HG03565 (cell line): Measurements from ENCODE around the gene CFAP54.
"Not testable (repeated sequence)": the region's sequence is repeated elsewhere in the genome, so short reads cannot be mapped to it uniquely, and the experiment has no call there.

Experiments used
- ATAC-seq: cut with Tn5 transposase; IDR thresholded peaks from one replicate; pipeline ENCODE4 v1.9.1; 2021; ENCODE audit warnings: mild to moderate bottlenecking, moderate library complexity; ENCODE audit not compliant: unreplicated experiment

The CFAP54 gene

GRCh38 chr12:96606134-96606533, 116.8 kb downstream of the CFAP54 start:
- no peak for ATAC-seq

- no peak for ATAC-seq
Measured at GRCh38 chr12:96606644-96607043, 117.3 kb downstream of the CFAP54 start.

DNA sequence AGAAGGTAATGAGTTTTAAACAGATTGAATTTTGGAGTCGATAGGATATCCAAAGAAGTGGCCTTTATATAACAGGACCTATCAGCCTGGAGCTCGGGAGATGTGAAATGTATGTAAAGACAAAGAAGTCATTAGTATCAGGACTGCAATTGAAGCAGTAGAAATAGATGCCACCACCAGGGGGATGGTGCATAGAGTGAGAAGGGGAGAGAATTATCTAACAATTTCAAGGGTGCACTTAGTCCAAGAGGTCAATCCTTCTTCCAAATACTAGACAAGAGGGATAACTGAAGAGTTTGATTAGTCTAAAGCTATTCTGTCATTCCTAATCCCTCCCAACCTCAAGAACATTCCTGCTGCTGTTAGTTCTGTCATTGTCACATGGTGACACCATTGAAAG, 127.8 kb downstream of the CFAP54 start:
- ATAC-seq = no peak

- no peak for ATAC-seq
Measured at GRCh38 chr12:96623155-96623554, 133.8 kb downstream of the CFAP54 start.

DNA sequence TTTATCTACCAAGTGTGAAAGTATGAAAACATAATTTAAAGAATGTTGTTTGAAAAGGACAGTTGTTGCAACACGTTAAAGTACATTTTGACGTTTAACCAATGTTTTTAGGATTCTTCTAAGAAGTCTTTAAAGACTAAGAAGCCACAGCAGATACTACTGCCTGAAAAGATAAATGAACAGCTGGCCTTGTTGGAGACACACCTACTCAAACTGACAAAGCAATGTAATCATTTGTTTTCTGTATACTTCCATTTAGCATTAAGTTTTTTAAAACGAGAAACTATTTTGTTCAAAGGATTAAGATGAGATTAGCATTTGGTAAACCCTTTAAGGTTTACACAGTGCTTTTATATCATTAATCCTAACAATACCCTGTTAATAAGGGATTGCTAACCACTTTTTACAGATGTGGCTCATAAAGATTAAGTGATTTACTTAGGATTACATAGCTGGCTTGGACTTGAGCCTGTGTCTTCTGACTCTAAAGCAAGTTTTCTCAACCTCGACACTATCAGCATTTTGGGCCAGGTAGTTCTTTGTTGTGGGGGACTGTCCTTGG, 134.4 kb downstream of the CFAP54 start:
- no peak for ATAC-seq

DNA sequence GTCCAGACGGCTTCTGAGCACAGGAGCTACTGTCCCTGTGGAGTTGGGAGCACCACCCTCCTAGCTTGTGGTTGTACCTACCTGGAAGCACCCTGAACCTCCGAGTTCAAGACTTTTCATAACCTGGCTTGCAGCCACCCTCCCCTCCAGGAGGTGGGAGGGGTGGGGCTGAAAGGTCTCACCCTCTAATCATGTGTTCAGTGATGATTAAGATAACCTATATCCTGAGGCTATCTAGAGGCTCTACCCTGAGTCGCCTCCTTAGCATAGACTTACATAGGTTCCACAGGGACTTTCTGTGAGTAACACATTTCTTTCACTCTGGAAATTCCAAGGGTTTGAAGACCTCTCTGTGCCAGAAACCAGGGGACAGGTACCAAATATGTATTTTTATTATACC, 146.5 kb downstream of the CFAP54 start:
- ATAC-seq = no peak

DNA sequence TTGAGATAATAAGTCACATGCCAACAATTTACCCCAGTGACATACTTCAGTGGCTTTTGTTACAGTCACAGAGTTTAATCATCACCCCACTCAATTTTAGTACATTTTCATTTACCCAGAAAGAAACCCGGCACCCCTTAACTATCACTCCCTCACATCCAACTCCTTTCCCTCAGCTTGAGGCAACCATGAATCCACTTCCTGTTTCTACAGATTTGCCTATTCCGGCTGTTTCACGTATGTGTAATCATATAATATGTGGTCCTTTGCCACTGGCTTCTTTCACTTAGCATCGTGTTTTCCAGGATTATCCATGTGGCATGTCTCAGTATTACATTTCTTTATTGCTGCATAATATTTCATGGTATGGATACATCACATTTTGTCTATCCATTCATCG, 147.5 kb downstream of the CFAP54 start:
- ATAC-seq = no peak

DNA sequence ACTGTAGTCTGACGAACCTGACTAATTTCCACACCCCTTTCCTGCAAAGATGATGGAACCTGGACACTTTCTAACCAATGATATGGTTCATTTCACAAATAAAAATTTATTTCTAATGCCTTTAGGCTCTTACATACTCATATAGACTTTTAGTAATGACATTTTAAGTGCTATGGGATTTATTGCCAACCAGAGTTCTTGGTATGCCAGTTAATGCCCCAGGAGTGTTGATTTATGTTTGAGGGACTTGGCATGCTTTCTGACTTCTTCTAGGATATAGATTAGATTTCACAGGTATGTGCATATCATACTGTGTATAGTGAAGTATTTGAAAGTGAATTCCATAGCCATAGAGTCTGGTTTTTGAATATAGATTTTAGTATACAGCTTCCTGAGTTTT, 159.5 kb downstream of the CFAP54 start:
- ATAC-seq = no peak

- ATAC-seq = no peak
Measured at GRCh38 chr12:96652870-96653269, 163.5 kb downstream of the CFAP54 start.

DNA sequence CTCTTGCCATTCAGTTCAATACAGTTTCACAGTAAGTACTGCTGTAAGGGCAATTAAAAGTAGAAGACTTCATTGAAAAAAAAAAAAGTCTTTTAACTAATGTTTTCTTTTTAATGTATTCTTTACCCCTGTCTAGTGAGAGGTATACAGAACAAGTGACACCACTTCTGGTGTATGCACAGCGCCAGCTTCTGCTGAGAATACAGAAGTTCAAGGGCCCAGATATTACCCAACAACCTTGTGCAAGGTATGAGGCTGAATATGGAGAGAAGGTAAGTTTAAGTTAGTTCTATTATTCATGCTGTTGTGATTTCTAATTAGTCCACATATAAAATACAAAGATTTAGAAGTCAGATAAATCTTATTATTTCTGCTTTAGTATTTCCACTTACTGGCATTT, 168.7 kb downstream of the CFAP54 start:
- no peak for ATAC-seq

- ATAC-seq = no peak
Measured at GRCh38 chr12:96669786-96670185, 180.4 kb downstream of the CFAP54 start.

- no peak for ATAC-seq
Measured at GRCh38 chr12:96670334-96670899, 181.0 kb downstream of the CFAP54 start.

GRCh38 chr12:96675519-96675918, 186.1 kb downstream of the CFAP54 start:
- not testable (repeated sequence) for ATAC-seq

GRCh38 chr12:96677363-96677762, 188.0 kb downstream of the CFAP54 start:
- no peak for ATAC-seq

- no peak for ATAC-seq
Measured at GRCh38 chr12:96687719-96688118, 198.3 kb downstream of the CFAP54 start.

DNA sequence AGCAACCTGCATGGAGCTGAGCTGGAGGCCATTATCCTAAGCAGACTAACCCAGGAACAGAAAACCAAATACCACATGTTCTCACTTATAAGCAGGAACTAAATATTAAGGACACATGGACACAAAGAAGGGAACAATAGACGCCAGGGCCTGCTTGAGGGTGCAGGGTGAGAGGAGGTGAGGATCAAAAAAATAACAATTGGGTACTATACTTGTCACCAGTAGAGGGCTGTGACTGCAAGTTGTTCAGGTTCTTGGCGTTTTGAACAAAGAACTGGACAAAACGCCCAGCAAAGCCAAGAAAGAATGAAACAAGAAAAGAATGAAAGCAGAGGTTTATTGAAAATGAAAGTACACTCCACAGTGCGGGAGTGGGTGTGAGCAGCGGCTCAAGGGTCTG, 209.1 kb downstream of the CFAP54 start:
- ATAC-seq = no peak

DNA sequence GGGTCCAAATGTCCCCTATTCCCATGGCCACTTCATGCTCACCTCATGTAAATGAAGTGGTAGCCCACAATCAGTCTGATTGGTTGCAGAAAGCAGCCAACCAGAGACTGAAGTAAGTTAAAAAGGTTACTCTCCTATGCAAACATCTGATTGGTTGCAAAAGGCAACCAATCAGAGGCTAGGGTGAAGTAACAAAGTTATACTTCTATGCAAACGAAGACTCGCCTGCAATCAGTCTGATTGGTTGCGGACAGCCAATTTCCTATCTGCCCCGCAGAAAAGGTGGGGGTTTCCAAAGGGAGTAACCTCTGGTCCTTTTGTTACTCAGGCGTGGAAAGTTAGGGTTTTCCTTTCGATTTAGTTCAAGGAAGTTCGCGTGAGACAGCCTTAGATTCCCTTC, 209.6 kb downstream of the CFAP54 start:
- no peak for ATAC-seq

DNA sequence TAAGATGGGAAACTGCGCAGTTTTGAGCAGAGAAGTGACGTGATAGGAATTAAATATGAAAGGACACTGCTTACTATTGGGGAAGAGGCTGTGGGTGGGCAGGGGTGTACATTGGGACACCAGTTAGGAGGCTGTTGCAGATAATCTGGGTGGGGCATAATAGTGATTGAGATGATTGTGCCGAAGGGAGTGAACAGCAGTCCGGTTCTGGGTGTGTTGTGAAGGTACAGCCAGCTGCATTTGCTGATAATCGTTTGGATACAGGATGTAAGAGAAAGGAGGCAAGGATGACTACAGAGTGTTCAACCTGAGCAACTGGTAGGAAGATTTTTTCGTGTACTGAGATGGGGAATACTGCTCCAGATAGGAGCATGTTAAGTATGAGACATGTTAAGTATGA, 212.5 kb downstream of the CFAP54 start:
- no peak for ATAC-seq

DNA sequence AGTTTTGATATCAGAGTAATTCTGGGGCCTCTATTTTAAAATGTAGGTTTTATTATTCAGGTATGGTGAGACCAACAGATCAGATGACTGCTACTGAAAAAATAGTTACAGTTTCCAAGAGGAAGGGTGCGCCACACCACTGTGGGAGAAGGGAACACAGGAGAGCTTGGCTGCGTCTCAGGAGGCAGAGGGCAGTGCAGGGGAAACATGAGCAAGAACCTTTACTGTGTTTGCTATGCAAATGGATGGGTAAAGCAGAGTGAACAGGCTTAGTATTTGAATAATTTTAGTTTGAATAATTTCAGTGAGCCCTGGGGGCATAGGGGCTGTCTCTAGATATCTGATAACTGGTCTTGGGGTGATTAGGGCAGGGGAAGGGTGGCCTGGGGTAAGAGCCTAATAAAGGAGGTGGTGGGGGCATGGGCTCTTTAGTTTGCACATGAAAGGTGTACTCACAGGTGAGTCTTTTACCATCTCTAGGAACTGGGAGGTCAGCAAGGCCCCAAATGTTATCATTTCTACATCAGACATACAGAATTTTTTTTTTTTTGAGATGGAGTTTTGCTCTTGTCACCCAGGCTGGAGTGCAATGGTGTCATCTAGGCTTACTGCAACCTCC, 220.9 kb downstream of the CFAP54 start:
- ATAC-seq = no peak

DNA sequence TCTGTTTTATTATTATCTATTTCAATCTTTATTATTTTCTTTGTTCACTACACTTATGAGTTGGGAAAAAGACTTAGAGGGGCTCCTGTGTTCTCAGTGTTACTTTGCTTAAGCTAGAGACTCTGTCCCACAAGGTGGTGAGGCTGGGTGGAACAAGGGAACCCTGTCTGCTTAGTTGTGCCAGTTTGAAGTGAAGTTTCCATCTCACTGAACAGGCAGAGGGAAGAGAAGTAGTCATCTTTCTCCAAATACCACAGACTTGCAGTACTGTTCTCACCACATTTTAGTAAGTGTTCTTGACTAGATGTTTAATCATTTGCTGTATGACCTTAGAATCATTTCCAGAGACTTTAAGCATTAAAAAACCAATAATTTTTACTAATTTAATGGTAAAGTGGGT, 222.0 kb downstream of the CFAP54 start:
- ATAC-seq = no peak

GRCh38 chr12:96714199-96714598, 224.8 kb downstream of the CFAP54 start:
- ATAC-seq = no peak

GRCh38 chr12:96719660-96720362, 230.4 kb downstream of the CFAP54 start:
- ATAC-seq = peak; percentile 90
